HepG2 (cell line): ENCODE results near the gene TRERF1.

Experiments
- CTCF ChIP-seq: sonication (generic); formaldehyde crosslinking; IDR thresholded peaks from 2 replicates; pipeline ENCODE4 v1.5.0; 2020; ENCODE audit warnings: mild to moderate bottlenecking, missing genetic modification reagents, moderate library complexity
- FOSL2 ChIP-seq: sonication (generic); formaldehyde crosslinking; IDR thresholded peaks from 2 replicates; pipeline ENCODE4 v1.4.0; 2020; ENCODE audit warnings: missing genetic modification reagents
- MAFF ChIP-seq: IDR thresholded peaks from 2 replicates; pipeline ENCODE4 v1.6.1; 2011; ENCODE audit warnings: low read depth, low read length, improper control_type of control experiment
- ZNF605 ChIP-seq: sonication (generic); formaldehyde crosslinking; IDR thresholded peaks from 2 replicates; pipeline ENCODE4 v1.8.0; 2022; ENCODE audit warnings: mild to moderate bottlenecking, missing genetic modification reagents
- TF ChIP-seq, protein P1 (sequence below): sonication (generic); formaldehyde crosslinking; conservative IDR thresholded peaks from 2 replicates; pipeline ENCODE4 v1.5.0; 2020; ENCODE audit warnings: missing genetic modification reagents
- TF ChIP-seq, protein P2 (sequence below): IDR thresholded peaks from 2 replicates; pipeline ENCODE4 v1.6.1; 2016; ENCODE audit warnings: mild to moderate bottlenecking, missing biosample characterization, missing genetic modification reagents

DNA sequence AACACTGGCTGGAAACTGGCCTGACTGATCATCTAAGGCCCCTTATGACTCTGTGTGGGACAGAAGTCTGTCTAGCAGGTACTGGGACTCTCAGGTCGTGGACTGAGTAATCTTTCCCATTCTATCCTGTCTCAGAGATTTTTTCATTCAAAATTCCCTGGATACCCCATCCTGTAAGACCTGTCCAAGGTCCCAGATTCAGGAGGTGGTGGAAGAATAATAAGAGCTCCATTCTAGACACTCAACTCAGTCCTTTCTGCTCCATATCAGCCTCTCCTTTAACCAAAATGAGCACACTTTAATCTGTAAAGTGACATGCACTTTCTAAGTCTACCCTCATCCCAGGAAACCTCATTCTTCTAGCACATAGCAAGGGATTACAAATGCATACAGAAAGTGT lies 151.5 kb downstream of the TRERF1 start:
- TF ChIP-seq, protein P1, sequence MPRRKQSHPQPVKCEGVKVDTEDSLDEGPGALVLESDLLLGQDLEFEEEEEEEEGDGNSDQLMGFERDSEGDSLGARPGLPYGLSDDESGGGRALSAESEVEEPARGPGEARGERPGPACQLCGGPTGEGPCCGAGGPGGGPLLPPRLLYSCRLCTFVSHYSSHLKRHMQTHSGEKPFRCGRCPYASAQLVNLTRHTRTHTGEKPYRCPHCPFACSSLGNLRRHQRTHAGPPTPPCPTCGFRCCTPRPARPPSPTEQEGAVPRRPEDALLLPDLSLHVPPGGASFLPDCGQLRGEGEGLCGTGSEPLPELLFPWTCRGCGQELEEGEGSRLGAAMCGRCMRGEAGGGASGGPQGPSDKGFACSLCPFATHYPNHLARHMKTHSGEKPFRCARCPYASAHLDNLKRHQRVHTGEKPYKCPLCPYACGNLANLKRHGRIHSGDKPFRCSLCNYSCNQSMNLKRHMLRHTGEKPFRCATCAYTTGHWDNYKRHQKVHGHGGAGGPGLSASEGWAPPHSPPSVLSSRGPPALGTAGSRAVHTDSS (CRISPR knock-in tag) = no peak
- TF ChIP-seq ZNF605 (CRISPR knock-in tag) = no peak
- TF ChIP-seq, protein P2, sequence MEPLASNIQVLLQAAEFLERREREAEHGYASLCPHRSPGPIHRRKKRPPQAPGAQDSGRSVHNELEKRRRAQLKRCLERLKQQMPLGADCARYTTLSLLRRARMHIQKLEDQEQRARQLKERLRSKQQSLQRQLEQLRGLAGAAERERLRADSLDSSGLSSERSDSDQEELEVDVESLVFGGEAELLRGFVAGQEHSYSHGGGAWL = no peak
- no peak for TF ChIP-seq CTCF
- no peak for TF ChIP-seq FOSL2 (CRISPR knock-in tag)
- no peak for TF ChIP-seq MAFF
